CD4-positive, alpha-beta T cell treated with Interleukin-15 for 1 hour (primary cell): ENCODE measurements around the gene RAB20.
"Not testable (repeated sequence)": the region's sequence is repeated elsewhere in the genome, so short reads cannot be mapped to it uniquely, and the experiment has no call there.

Experiments used
- DNase-seq: peaks from one replicate; pipeline ENCODE4 v3.0.0-alpha.2; 2020

RAB20 gene

GRCh38 chr13:110575322-110576069, 14.0 kb upstream of the RAB20 start:
- DNase-seq = peak; percentile 45

- DNase-seq = no peak
Measured at GRCh38 chr13:110574161-110574560, 12.6 kb upstream of the RAB20 start.

- DNase-seq = no peak
Measured at GRCh38 chr13:110572778-110573118, 11.2 kb upstream of the RAB20 start.

- DNase-seq = no peak
Measured at GRCh38 chr13:110571896-110572777, 10.6 kb upstream of the RAB20 start.

- no peak for DNase-seq
Measured at GRCh38 chr13:110570886-110571285, 9.4 kb upstream of the RAB20 start.

- not testable (repeated sequence) for DNase-seq
Measured at GRCh38 chr13:110569962-110570361, 8.4 kb upstream of the RAB20 start.

GRCh38 chr13:110568612-110569011, 7.1 kb upstream of the RAB20 start:
- DNase-seq = no peak

GRCh38 chr13:110566171-110566570, 4.6 kb upstream of the RAB20 start:
- no peak for DNase-seq

GRCh38 chr13:110565296-110565695, 3.8 kb upstream of the RAB20 start:
- no peak for DNase-seq

- DNase-seq = no peak
Measured at GRCh38 chr13:110564472-110564985, 3.0 kb upstream of the RAB20 start.

GRCh38 chr13:110563463-110563774, 1.9 kb upstream of the RAB20 start:
- DNase-seq = no peak

GRCh38 chr13:110562696-110563462, 1.4 kb upstream of the RAB20 start:
- DNase-seq = no peak

GRCh38 chr13:110562036-110562597, 595 bp upstream of the RAB20 start:
- no peak for DNase-seq

GRCh38 chr13:110560601-110561343, 750 bp downstream of the RAB20 start:
- no peak for DNase-seq

GRCh38 chr13:110559986-110560385, 1.5 kb downstream of the RAB20 start:
- DNase-seq = no peak

GRCh38 chr13:110559429-110559943, 2.0 kb downstream of the RAB20 start:
- DNase-seq = no peak

GRCh38 chr13:110557610-110558305, 3.8 kb downstream of the RAB20 start:
- no peak for DNase-seq

- DNase-seq = no peak
Measured at GRCh38 chr13:110557082-110557481, 4.4 kb downstream of the RAB20 start.

GRCh38 chr13:110556224-110556606, 5.3 kb downstream of the RAB20 start:
- no peak for DNase-seq

GRCh38 chr13:110555601-110556223, 5.8 kb downstream of the RAB20 start:
- DNase-seq = peak; percentile 45

GRCh38 chr13:110554946-110555345, 6.6 kb downstream of the RAB20 start:
- no peak for DNase-seq
